Activated CD8-positive, alpha-beta memory T cell treated with anti-CD3 and anti-CD28 coated beads for 4 hours (primary cell): ENCODE results near the gene CCM2.
"Not testable (repeated sequence)": the region's sequence is repeated elsewhere in the genome, so short reads cannot be mapped to it uniquely, and the experiment has no call there.

Experiments used
- DNase-seq, 2 donors: peaks; one replicate each; pipeline ENCODE4 v3.0.0-alpha.2; 2020; ENCODE audit warnings: low read depth in 2 of 2

CCM2 gene

GRCh38 chr7:45033261-45033930 lies 33.4 kb downstream of the CCM2 start:
- no peak for DNase-seq

- DNase-seq: no peak
Observed at GRCh38 chr7:45033931-45034290, 33.9 kb downstream of the CCM2 start.

DNA sequence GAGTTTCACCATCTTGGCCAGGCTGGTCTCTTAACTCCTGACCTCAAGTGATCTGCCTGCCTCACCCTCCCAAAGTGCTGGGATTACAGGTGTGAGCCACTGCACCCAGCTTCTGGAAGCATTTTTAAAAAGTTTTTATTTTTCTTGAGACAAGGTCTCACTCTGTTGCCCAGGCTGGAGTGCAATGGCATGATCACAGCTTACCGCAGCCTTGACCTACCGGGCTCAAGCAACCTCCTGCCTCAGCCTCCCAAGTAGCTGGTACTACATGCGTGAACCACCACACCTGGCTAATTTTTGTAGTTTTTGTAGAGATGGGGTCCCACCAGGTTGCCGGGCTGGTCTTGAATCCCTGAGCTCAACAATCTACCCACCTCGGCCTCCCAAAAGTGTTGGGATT lies 34.7 kb downstream of the CCM2 start:
- DNase-seq: not testable (repeated sequence)

GRCh38 chr7:45035371-45035770 lies 35.4 kb downstream of the CCM2 start:
- no peak for DNase-seq

DNA sequence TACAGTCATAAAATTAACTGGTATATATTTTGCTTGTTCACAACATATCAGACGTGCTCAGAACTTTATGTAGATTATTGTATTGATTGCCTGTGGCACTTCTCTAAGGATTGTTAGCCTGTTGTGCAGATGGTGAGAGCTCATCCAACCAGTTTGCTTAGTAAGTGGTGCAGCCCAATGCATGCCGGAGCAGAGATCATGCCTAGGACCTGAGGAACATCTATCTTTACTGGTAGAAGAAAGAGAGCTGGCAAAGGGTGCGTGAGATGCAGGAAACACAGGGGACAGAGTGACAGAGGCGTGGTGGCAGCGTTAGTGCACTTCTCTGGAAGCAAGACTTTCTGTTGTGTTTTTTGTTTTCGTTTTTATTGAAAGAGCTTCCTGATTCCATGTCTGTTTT lies 35.9 kb downstream of the CCM2 start:
- no peak for DNase-seq

- no peak for DNase-seq
Observed at GRCh38 chr7:45036317-45036716, 36.3 kb downstream of the CCM2 start.

DNA sequence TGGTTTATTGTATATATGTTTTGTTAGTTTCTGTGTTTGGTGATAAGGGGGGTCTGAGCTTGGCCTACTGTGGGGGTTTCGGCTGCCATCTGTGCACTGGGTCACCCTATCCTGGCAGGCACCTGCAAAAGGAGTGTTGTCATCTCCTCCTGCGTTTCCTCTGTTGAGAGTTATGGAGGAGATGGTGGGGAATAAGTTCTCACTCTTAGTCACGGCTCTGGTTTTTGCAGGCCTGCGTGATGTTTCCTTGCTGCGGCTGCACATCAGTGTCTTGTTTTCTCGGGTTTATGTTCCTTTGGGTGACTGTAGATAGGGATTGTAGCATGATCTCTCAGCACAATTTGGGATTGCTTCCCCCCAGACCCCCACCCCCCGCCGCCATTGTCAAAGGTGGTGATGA lies 36.8 kb downstream of the CCM2 start:
- no peak for DNase-seq

DNA sequence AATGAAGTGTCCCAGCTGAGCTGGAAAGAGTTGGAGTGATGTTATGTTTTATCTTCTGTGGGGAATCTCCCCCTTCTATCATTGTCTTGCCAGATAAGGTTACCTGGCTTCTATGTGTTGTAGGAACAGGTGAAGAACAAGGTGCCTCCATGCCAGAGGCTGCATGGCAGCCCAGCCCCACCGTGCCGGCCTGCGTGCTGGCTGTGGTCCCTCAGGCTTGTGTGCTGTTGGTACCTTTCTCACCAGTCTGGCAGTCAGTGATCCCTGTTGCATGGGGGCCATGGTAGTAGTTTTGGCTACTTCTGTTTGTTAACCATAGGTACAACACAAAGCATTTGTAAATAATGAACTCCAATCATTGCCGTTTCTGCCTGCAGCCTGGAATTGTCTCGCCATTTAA lies 37.9 kb downstream of the CCM2 start:
- DNase-seq: no peak

- no peak for DNase-seq
Observed at GRCh38 chr7:45039106-45039505, 39.1 kb downstream of the CCM2 start.

DNA sequence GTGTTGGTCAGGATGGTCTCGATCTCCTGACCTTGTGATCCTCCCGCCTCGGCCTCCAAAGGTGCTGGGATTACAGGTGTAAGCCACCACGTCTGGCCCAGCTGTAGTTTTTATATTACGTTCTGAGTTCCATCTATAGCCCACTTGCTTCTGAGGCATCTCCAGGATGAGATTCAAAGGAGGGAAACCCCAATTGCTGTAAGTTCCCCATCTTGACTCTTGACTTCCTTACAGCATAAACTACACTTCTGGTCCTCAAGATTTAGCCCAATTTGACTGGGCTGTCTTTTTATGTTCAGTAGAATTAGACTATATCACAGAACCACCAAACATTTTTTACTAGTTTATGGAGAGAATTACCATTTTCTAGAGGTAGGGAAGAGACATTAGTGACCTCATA lies 44.3 kb downstream of the CCM2 start:
- DNase-seq: no peak

- no peak for DNase-seq
Observed at GRCh38 chr7:45048748-45049147, 48.7 kb downstream of the CCM2 start.

DNA sequence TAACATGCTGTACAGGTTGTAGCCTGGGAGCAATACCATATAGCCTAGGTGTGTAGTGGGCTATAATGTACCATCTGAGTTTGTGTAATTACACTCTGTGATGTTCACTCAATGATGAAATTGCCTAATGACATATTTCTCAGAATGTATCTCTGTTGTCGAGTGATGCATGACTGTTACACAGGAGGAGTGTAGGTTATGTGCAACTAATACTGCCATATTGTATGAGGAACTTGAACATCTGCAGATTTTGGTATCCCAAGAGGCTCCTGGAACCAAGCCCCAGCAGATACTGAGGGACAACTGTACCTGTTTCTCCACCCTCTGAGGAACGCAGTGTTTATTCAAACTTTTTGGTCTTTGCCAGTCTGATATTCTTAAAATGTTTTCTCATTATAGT lies 50.2 kb downstream of the CCM2 start:
- DNase-seq: no peak

DNA sequence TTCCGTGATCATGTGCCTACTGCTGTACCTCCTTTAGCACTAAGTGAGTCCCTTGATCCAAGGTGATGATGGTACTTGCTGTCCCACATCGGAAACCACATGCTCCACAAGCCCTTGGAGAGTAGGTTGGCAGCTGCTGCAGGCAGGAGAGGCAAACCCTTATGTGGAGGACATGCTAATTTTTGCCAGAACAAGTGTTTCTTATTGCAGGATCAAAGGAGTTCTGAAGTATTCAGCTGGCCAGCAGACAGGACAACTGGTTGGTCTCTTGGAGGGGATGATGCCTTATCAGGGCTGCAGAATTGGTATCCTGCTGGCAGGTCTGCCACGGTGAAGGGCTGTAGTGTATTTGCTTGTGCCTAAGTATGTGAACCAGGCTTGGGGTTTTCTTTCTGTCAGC lies 52.0 kb downstream of the CCM2 start:
- no peak for DNase-seq

GRCh38 chr7:45053401-45053800 lies 53.4 kb downstream of the CCM2 start:
- no peak for DNase-seq

- DNase-seq: no peak
Observed at GRCh38 chr7:45053941-45054340, 53.9 kb downstream of the CCM2 start.

GRCh38 chr7:45054442-45054841 lies 54.4 kb downstream of the CCM2 start:
- no peak for DNase-seq

DNA sequence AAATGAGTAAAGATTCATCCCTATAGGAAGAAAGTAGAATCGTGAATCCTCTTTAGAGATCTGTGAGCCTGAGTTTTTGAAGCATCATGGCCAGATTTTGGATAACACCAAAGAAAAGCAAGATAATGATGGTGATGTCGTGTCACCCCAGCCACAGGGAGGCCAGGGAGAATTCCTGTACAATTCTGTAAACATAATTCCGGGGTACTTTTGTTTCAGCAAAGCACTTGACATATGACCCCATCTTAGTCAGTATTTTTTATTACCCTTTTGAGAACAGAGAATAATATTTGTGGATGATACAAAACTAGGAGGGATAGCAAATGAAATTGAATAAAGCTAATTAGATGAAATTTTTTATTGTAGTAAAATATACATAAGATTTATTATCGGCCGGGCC lies 55.0 kb downstream of the CCM2 start:
- no peak for DNase-seq

GRCh38 chr7:45055594-45056219 lies 55.7 kb downstream of the CCM2 start:
- no peak for DNase-seq

DNA sequence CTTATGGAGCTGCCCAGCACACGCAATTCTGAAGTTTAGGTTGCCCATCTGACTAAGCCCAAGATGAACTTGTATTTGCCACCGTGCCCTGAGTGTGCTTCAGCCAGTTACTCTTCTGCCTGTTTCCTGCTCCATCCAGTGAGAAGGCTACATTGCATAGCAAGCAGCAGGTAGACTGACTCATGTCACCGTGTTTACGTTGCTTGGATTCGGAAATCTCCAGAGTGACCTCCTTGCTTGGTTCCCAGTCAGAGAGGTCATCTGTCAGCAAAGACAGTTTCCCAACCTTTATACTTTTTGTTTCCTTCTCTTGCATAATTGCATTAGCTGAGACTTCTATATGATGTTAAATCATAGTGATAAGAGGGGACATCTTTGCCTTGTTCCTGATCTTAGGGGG lies 57.9 kb downstream of the CCM2 start:
- DNase-seq: no peak

- DNase-seq: no peak
Observed at GRCh38 chr7:45060295-45060694, 60.3 kb downstream of the CCM2 start.

DNA sequence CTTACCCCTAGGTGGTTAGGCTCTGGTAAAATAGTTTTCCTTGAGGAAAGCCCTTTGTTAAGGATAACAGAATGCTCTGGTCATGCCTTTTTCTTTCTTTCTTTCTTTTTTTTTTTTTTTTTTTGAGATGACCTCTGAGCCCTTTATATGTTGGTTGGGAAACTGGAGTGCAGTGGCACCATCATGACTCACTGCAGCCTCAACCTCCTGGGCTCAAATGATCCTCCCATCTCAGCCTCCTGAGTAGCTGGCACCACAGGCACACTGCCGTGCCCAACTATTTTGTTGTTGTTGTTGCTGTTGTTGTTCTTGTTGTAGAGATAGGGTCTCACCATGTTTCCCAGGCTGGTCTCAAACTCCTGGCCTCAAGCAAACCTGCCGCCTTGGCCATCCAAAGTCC lies 61.4 kb downstream of the CCM2 start:
- DNase-seq: no peak

DNA sequence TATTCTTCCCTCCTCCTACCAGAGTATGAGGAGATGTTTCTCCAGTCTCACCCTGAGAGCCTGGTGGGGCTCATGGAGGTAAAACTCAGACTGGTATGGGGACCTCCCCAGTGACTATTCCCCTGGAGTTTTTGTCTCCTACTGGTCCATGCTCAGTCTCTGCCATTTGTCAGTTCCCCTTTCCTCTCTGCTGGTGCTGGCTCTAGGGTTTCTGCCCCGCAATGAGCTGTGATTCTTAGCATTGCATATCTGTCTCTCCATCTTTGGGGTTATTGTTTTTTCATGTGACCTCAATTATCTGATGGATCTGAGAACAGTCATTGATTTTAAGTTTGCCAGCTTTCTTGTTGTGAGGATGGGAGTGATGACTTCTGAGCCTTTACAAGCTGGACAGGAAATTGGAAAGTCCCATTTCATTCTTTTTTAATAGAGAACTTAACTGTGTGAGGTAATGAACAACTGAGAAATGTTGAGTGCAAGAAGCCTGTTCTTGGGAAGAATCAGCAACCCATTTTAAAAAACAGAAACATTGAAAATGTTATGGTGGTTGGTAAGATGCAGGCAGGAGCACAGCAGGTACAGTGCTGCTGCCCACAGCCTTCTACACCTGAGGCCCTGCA lies 61.9 kb downstream of the CCM2 start:
- DNase-seq: no peak

- no peak for DNase-seq
Observed at GRCh38 chr7:45064047-45064725, 64.2 kb downstream of the CCM2 start.
